ENCODE measurements around the gene IL15RA.

DNA sequence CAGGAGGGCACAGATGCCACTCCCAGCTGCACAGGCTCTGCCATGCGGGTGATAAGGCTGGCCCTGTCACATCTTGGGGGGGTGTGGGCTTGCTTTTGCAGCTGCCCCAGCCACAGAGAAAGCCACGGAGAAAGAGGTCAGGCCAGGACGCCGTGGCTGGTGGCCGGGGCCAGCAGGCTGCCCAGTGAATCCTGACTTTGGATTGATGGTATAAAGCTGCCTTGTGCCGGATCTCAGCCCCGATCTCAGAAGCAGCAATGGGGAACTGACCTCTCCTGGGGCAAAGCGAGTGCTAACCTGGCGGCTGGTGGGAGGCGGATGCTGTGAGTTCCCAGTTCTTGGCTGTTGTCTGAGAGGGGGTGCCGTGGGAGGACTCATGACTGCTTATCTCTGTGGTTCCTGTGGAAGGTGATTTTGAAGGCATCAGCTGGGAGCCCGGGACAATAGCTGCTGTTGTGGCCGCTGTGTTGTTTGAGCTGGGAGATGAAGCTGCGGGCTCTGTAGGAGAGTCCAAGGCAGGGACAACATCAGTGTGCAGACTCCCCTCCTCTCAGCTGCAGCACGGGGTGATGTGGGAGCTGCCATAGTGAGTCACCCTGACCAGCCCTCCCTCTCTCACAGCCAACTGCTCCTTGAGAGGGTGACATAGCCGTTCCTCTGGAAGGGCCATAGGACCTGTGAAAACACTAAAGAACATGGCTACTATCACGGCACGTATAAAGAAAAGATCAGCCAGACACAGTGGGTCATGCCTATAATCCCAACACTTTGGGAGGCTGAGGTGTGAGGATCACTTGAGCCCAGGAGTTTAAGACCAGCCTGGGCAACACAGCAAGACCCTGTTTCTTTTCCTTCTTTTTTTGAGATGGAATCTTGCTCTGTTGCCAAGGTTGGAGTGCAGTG, 17.0 kb downstream of the IL15RA start:
- no peak for TF ChIP-seq EZH2 (IDR thresholded peaks at IDR 0.05; ENCODE audit: borderline replicate concordance, low read depth, low read length, severe bottlenecking)
- TF ChIP-seq, protein P1, sequence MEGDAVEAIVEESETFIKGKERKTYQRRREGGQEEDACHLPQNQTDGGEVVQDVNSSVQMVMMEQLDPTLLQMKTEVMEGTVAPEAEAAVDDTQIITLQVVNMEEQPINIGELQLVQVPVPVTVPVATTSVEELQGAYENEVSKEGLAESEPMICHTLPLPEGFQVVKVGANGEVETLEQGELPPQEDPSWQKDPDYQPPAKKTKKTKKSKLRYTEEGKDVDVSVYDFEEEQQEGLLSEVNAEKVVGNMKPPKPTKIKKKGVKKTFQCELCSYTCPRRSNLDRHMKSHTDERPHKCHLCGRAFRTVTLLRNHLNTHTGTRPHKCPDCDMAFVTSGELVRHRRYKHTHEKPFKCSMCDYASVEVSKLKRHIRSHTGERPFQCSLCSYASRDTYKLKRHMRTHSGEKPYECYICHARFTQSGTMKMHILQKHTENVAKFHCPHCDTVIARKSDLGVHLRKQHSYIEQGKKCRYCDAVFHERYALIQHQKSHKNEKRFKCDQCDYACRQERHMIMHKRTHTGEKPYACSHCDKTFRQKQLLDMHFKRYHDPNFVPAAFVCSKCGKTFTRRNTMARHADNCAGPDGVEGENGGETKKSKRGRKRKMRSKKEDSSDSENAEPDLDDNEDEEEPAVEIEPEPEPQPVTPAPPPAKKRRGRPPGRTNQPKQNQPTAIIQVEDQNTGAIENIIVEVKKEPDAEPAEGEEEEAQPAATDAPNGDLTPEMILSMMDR (IDR thresholded peaks at IDR 0.05; ENCODE audit: borderline replicate concordance, extremely low read depth, low read length, poor library complexity, severe bottlenecking): no peak
